Activated naive CD4-positive, alpha-beta T cell treated with anti-CD3 and anti-CD28 coated beads for 36 hours (primary cell): Measurements from ENCODE around the gene ARHGEF4. TPM values are rescaled to one million over a fixed set of nuclear protein-coding genes. Genes with fewer than 3 reads are reported as not detected.

Experiments used
- CTCF ChIA-PET: fragments of 350-600 bp; sonication (Branson Sonifier 250); formaldehyde crosslinking; loops from one replicate; lab custom pipeline; 2021; ENCODE audit warnings: antibody characterized with exemption; lab: Charles Lee
- DNase-seq: peaks from one replicate; pipeline ENCODE4 v3.0.0-alpha.2; 2020
- H3K27ac Mint-ChIP-seq: one replicate; pipeline ENCODE4 v1.8.0; 2021; ENCODE audit warnings: mild to moderate bottlenecking, mixed read lengths
- H3K27me3 Mint-ChIP-seq: one replicate; pipeline ENCODE4 v1.8.0; 2021; ENCODE audit warnings: low read depth, mixed read lengths
- H3K36me3 Mint-ChIP-seq: one replicate; pipeline ENCODE4 v1.8.0; 2021; ENCODE audit warnings: low read depth, mixed read lengths
- H3K4me1 Mint-ChIP-seq: one replicate; pipeline ENCODE4 v1.8.0; 2021; ENCODE audit warnings: low read depth, mixed read lengths
- H3K4me3 Mint-ChIP-seq: one replicate; pipeline ENCODE4 v1.8.0; 2021; ENCODE audit warnings: mild to moderate bottlenecking, moderate library complexity, mixed read lengths
- H3K9me3 Mint-ChIP-seq: one replicate; pipeline ENCODE4 v1.8.0; 2021; ENCODE audit warnings: mixed read lengths
- intact Hi-C: fragments of 100-400 bp; cut with micrococcal nuclease; formaldehyde crosslinking; loops from one replicate; pipeline ENCODE4 v1.15.1; 2023
- total RNA-seq, 2 experiments: library from RNA; stranded (reverse); gene quantifications; one replicate each; pipeline ENCODE4 v1.2.3, GENCODE V29; 2021

The ARHGEF4 gene
- total RNA-seq, 2 experiments from 2014 or later = 2.6 to 3.3 TPM

- CTCF ChIA-PET = interaction anchor here (0.8 kb wide), 1 partner anchor 10 kb away, joined by 3 read pairs; no protein-coding TSS in a partner anchor
- H3K27ac Mint-ChIP-seq = peak overlapping the region; percentile 92
- H3K4me3 Mint-ChIP-seq = peak overlapping the region; percentile 85
- no peaks in the 10 kb centered on the region for H3K9me3 Mint-ChIP-seq
- intact Hi-C loops = no loop called here
- no peak for DNase-seq
- H3K27me3 Mint-ChIP-seq = no peaks in the 10 kb centered on the region
- peaks cover 16% of the 10 kb centered on the region for H3K4me1 Mint-ChIP-seq
- no peaks in the 10 kb centered on the region for H3K36me3 Mint-ChIP-seq
Observed at GRCh38 chr2:131094463-131095281, 258.0 kb downstream of the ARHGEF4 start.

Other genes starting within 250 kb of the ARHGEF4 start
- not detected for gene CFC1, start 237.3 kb upstream of the ARHGEF4 start, total RNA-seq
- gene POTEJ, start 225.5 kb upstream of the ARHGEF4 start, total RNA-seq = not detected
- gene GPR148, start 107.8 kb upstream of the ARHGEF4 start, total RNA-seq = not detected
- not detected for gene AMER3, start 81.4 kb upstream of the ARHGEF4 start, total RNA-seq